ENCODE measurements around the gene KLHL21. TPM values are rescaled to one million over a fixed set of nuclear protein-coding genes. Genes with fewer than 3 reads are reported as not detected.

The KLHL21 gene
- total RNA-seq, 1 donor from 2014 or later = 26.1 TPM

DNA sequence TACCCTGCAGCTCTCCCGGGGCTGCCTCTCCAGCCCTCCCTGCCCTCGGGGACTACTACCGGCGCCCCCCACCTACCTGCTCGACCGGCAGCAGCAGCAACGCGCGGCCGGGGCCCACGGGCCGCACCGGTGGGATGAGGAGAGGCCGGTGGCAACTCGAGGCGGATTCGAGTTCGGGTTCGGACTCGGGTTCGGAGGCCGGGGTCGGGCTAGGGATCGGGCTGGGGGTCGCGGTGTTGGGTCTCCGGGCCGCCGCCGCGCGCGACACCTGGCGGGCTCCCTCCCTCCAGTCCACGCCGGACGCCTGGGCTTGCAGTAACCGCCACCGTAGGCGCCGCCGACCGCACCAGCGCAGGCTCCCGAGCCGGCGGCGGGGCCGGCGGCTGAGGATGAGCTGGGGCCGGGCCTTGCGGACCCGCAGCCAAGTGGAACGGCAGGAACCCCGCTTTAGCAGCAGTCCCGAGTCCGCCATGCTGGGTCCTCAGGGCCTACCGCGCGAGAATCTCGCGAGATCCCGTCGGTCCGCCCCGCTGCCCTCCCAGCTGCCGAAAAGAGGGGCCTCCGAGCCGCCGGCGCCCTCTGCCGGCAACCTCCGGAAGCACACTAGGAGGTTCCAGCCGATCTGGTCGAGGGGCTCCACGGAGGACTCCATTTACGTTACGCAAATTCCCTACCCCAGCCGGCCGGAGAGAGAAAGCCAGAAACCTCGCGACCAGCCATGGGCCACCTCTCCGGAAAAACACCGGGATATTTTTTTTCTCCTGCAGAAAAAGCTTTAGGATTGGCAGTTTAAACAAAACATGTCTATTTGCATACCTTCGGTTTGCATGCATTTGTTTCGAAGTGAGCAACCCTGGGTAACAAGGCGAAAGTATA is 48.4 kb downstream of the KLHL21 start, which contains the start of gene NOL9:
Gene NOL9, minus strand, starts transcription at position 483 of the 876 bp plus-strand sequence. Its CDS starts 11 bp downstream, at position 472.
- intact Hi-C loops (cut with micrococcal nuclease) = loop anchor here (1.0 to 5.0 kb wide), 6 partner anchors 25 to 147 kb away; partner anchors contain the start of genes DNAJC11, PLEKHG5 and ZBTB48
- peak within 1 kb of the TSS; percentile 75 for H3K27ac Mint-ChIP-seq
- peaks cover 16% of the 10 kb centered on the region for H3K4me1 Mint-ChIP-seq
- peak within 1 kb of the TSS; percentile 85 for H3K4me3 Mint-ChIP-seq
- no peaks in the 10 kb centered on the region for H3K9me3 Mint-ChIP-seq
- DNase-seq = peak; percentile 99
- no peaks in the 10 kb centered on the region for H3K27me3 Mint-ChIP-seq
- peaks cover 8% of the 10 kb centered on the region for H3K36me3 Mint-ChIP-seq (ENCODE audit: low read depth)

- no peak for DNase-seq
- H3K4me1 Mint-ChIP-seq = peaks cover 29% of the 10 kb centered on the region
- peaks cover 49% of the 10 kb centered on the region for H3K36me3 Mint-ChIP-seq (ENCODE audit: low read depth)
- no peaks in the 10 kb centered on the region for H3K27me3 Mint-ChIP-seq
- no peaks in the 10 kb centered on the region for H3K9me3 Mint-ChIP-seq
- peak overlapping the region; percentile 46 for H3K27ac Mint-ChIP-seq
- intact Hi-C loops (cut with micrococcal nuclease) = no loop called here
- no peak overlapping the region for H3K4me3 Mint-ChIP-seq
Measured at GRCh38 chr1:6547301-6547700, 55.4 kb downstream of the KLHL21 start.

- Mint-ChIP-seq H3K4me1 (peaks cover 27% of the 10 kb centered on the region), H3K4me3 (peak overlapping the region; percentile 46), H3K9me3 (no peaks in the 10 kb centered on the region)
Measured at GRCh38 chr1:6546326-6546725, 56.3 kb downstream of the KLHL21 start.

GRCh38 chr1:6545276-6546112 is 57.2 kb downstream of the KLHL21 start:
- peak overlapping the region; percentile 43 for H3K27ac Mint-ChIP-seq
- peak; percentile 67 for DNase-seq
- H3K27me3 Mint-ChIP-seq = no peaks in the 10 kb centered on the region
- H3K9me3 Mint-ChIP-seq = no peaks in the 10 kb centered on the region
- H3K4me1 Mint-ChIP-seq = peaks cover 27% of the 10 kb centered on the region
- intact Hi-C loops (cut with micrococcal nuclease) = no loop called here
- peak overlapping the region; percentile 46 for H3K4me3 Mint-ChIP-seq
- peaks cover 58% of the 10 kb centered on the region for H3K36me3 Mint-ChIP-seq (ENCODE audit: low read depth)

More at GRCh38 chr1:6546326-6546725, 56.3 kb downstream of the KLHL21 start:
- intact Hi-C loops (cut with micrococcal nuclease) = no loop called here
- H3K36me3 Mint-ChIP-seq (ENCODE audit: low read depth) = peaks cover 55% of the 10 kb centered on the region
- no peak for DNase-seq
- no peaks in the 10 kb centered on the region for H3K27me3 Mint-ChIP-seq
- H3K27ac Mint-ChIP-seq = peak overlapping the region; percentile 69

- H3K36me3 Mint-ChIP-seq (ENCODE audit: low read depth) = peaks cover 55% of the 10 kb centered on the region
- no peak for DNase-seq
- H3K4me1 Mint-ChIP-seq = peaks cover 25% of the 10 kb centered on the region
- no peaks in the 10 kb centered on the region for H3K27me3 Mint-ChIP-seq
- no peaks in the 10 kb centered on the region for H3K9me3 Mint-ChIP-seq
- intact Hi-C loops (cut with micrococcal nuclease) = no loop called here
- H3K27ac Mint-ChIP-seq = peak overlapping the region; percentile 43
- H3K4me3 Mint-ChIP-seq = peak overlapping the region; percentile 46
Measured at GRCh38 chr1:6544831-6545230, 57.8 kb downstream of the KLHL21 start.

Other genes with a start within 250 kb of the KLHL21 start
- gene ACOT7, start 209.1 kb downstream of the KLHL21 start, total RNA-seq = 133 and 136 TPM in 2 replicates
- gene HES2, start 182.9 kb downstream of the KLHL21 start, total RNA-seq = 0.19 and 0.26 TPM in 2 replicates
- 0.49 and 1.3 TPM in 2 replicates for gene ESPN, start 178.1 kb downstream of the KLHL21 start, total RNA-seq
- gene TNFRSF25, start 136.7 kb downstream of the KLHL21 start, total RNA-seq = 139 and 146 TPM in 2 replicates
- gene PLEKHG5, start 111.2 kb downstream of the KLHL21 start, total RNA-seq = 1.3 and 1.9 TPM in 2 replicates
- gene NOL9, start 48.4 kb downstream of the KLHL21 start, total RNA-seq = 54.7 and 59.2 TPM in 2 replicates
- not detected in 2 replicates for gene TAS1R1, start 47.6 kb downstream of the KLHL21 start, total RNA-seq
- 32.9 and 37.8 TPM in 2 replicates for gene ZBTB48, start 22.9 kb downstream of the KLHL21 start, total RNA-seq
- gene PHF13, start 10.9 kb upstream of the KLHL21 start, total RNA-seq = 19.1 and 20.1 TPM in 2 replicates
- gene THAP3, start 22.0 kb upstream of the KLHL21 start, total RNA-seq = 19.5 and 24.6 TPM in 2 replicates
- 87.6 and 92.5 TPM in 2 replicates for gene DNAJC11, start 98.9 kb upstream of the KLHL21 start, total RNA-seq
- gene CAMTA1, start 182.6 kb upstream of the KLHL21 start, total RNA-seq = 66.0 and 69.9 TPM in 2 replicates

Data from activated CD4-positive, alpha-beta T cell treated with anti-CD3 and anti-CD28 coated beads, Interleukin-2, amount 10 ng/mL, durations not matched to agents 24 days and 14 days (primary cell).